ENCODE data around the gene TACR1. TPM values are rescaled to one million over a fixed set of nuclear protein-coding genes. Genes with fewer than 3 reads are reported as not detected.

The TACR1 gene
- total and polyA plus RNA-seq, 2 of the 13 experiments (the other 11 are each of a cell fraction or from before 2014, with no cell fraction given), result not detected

DNA sequence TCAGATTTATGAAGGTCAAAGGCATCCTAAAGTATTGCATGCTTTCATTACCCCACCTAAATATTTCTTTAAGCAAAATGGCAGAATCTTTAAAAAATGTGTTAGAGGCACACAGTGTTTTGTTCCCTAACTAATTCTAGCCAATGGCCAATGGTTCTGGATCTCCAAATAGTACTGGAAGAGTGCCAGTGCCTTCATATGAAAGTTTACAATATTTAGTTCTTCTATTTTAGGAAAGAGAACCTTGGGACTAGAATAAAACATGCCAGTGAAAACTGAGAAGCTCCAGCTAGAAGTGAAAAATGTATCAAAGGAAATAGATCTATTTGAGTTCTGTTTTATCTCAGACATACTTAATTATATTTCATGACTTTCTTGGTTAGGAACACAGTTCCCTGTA, 37.1 kb downstream of the TACR1 start (continued):
- TF ChIP-seq ZFP36 (IDR thresholded peaks at IDR 0.05; ENCODE audit: borderline replicate concordance, low read depth, low read length, partially characterized antibody) (no peak), BORCS8-MEF2B (CRISPR knock-in tag; IDR thresholded peaks at IDR 0.05) (no peak), HNF4G (IDR thresholded peaks at IDR 0.05; ENCODE audit: borderline replicate concordance, low read depth, low read length) (no peak), HNF4G (CRISPR knock-in tag; IDR thresholded peaks at IDR 0.05; ENCODE audit: borderline replicate concordance, low read depth) (no peak), AHR (CRISPR knock-in tag; IDR thresholded peaks at IDR 0.05) (no peak)

DNA sequence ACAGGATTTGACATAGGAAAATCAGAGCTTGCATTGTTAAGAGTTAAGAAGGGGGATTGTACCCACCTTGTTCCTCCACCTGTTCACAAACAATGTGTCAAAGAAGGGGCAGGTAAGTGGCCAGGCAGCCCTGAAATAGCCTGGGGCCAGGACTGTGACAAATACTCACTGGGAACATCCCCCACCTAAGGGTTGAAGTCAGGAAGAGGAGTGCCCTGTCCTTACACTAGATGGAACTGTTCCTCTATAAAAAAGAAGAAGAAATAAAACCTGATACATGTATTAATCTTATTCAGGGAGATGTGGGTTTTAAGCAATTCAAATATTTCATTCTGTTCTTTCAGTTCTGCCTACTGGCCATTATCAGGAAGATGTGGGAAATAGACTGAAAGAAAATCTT, 41.9 kb downstream of the TACR1 start:
- CTCF ChIA-PET (ENCODE audit: low intra/inter-chr PET ratio, low total read pairs), result no interaction called here
- H3K4me1 ChIP-seq (ENCODE audit: insufficient read depth, low read length), result peaks cover 29% of the 10 kb centered on the region
- FAIRE-seq, result no peak
- no peaks in the 10 kb centered on the region for H3K27me3 ChIP-seq (ENCODE audit: control insufficient read depth in 1 of 2, insufficient read depth in 2 of 2, low read length in 2 of 2)
- peaks cover 2% of the 10 kb centered on the region; the same call in 1 of the 2 replicates for H4K20me1 ChIP-seq (ENCODE audit: insufficient read depth, low read length)
- no peak overlapping the region for H2AFZ ChIP-seq (ENCODE audit: low read length)
- H3K4me2 ChIP-seq (ENCODE audit: low read depth, low read length), result no peak overlapping the region
- H3K9me3 ChIP-seq (ENCODE audit: low read length), result no peaks in the 10 kb centered on the region
- intact Hi-C loops (cut with micrococcal nuclease; ENCODE audit: unreplicated experiment), result no loop called here
- no TSS peak for BruUV-seq (replicated peaks)
- POLR2A ChIA-PET, result no interaction called here
- H3K27ac ChIP-seq (ENCODE audit: extremely low read length, insufficient read depth, low read length), result no peak overlapping the region
- TF ChIP-seq ZNF788 (CRISPR knock-in tag; IDR thresholded peaks at IDR 0.05; ENCODE audit: borderline replicate concordance) (no peak), STAG1 (CRISPR knock-in tag; IDR thresholded peaks at IDR 0.05) (0 out of 2 replicates have a peak, but pooled peaks have one; percentile 5)
- H3K36me3 ChIP-seq (replicated peaks in 1 of 2; ENCODE audit: control insufficient read depth in 1 of 2, insufficient read depth in 2 of 2, low read length in 2 of 2), result no peaks in the 10 kb centered on the region
- DNase-seq (ENCODE audit: low spot score), result no peak
- no peaks in the 10 kb centered on the region for H3K79me2 ChIP-seq (ENCODE audit: insufficient read depth, low read length)
- H3K9ac ChIP-seq (ENCODE audit: insufficient read depth, low read depth, low read length), result no peak overlapping the region
- H3K4me3 ChIP-seq (replicated peaks in 1 of 3; ENCODE audit: insufficient read depth in 1 of 3, low read depth in 2 of 3, low read length in 3 of 3), result no peak overlapping the region
- no peak for ATAC-seq
- in situ Hi-C loops (cut with HindIII; ENCODE audit: extremely low pct_ligation_motif_present, low pct_unique_long_range_greater_than_20kb), result no loop called here

- no peak for ATAC-seq
- Histone ChIP-seq H3K9ac (ENCODE audit: insufficient read depth, low read depth, low read length) (no peak overlapping the region), H3K36me3 (replicated peaks in 1 of 2; ENCODE audit: control insufficient read depth in 1 of 2, insufficient read depth in 2 of 2, low read length in 2 of 2) (no peaks in the 10 kb centered on the region), H3K4me3 (replicated peaks in 1 of 3; ENCODE audit: insufficient read depth in 1 of 3, low read depth in 2 of 3, low read length in 3 of 3) (no peak overlapping the region), H2AFZ (ENCODE audit: low read length) (no peak overlapping the region), H3K4me2 (ENCODE audit: low read depth, low read length) (no peak overlapping the region), H3K79me2 (ENCODE audit: insufficient read depth, low read length) (no peaks in the 10 kb centered on the region), H3K9me3 (ENCODE audit: low read length) (no peaks in the 10 kb centered on the region), H3K27me3 (ENCODE audit: control insufficient read depth in 1 of 2, insufficient read depth in 2 of 2, low read length in 2 of 2) (no peaks in the 10 kb centered on the region), H3K4me1 (ENCODE audit: insufficient read depth, low read length) (peaks cover 39% of the 10 kb centered on the region), H4K20me1 (ENCODE audit: insufficient read depth, low read length) (peaks cover 2% of the 10 kb centered on the region; the same call in 1 of the 2 replicates), H3K27ac (ENCODE audit: extremely low read length, insufficient read depth, low read length) (no peak overlapping the region)
- DNase-seq (ENCODE audit: low spot score), result no peak
- in situ Hi-C loops (cut with HindIII; ENCODE audit: extremely low pct_ligation_motif_present, low pct_unique_long_range_greater_than_20kb), result no loop called here
- ChIA-PET CTCF (ENCODE audit: low intra/inter-chr PET ratio, low total read pairs) (no interaction called here), POLR2A (no interaction called here)
- FAIRE-seq, result no peak
- intact Hi-C loops (cut with micrococcal nuclease; ENCODE audit: unreplicated experiment), result no loop called here
- TF ChIP-seq, protein P1, sequence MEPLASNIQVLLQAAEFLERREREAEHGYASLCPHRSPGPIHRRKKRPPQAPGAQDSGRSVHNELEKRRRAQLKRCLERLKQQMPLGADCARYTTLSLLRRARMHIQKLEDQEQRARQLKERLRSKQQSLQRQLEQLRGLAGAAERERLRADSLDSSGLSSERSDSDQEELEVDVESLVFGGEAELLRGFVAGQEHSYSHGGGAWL (CRISPR knock-in tag; IDR thresholded peaks at IDR 0.05), result no peak
- TF ChIP-seq NBN (conservative IDR thresholded peaks at IDR 0.05), result no peak
- no TSS peak for BruUV-seq (replicated peaks)
- WGBS (ENCODE audit: low lambda C conversion rate), result 66% methylated on average over 3 of the region's 3 CpGs
These were observed 44.2 kb downstream of the TACR1 start for GRCh38 chr2:75155115-75155514.
